GM23338 (cell line): ENCODE measurements around the gene RBPJL.

Experiments used
- CTCF ChIP-seq, 2 experiments: fragments of 200-600 bp in 1 of 2; sonication (generic) in 1 of 2; conservative IDR thresholded peaks; 2 replicates each; pipeline versions ENCODE4 v1.5.1 to v1.6.1; 2016 to 2017; ENCODE audit warnings: antibody characterized with exemption in 2 of 2, low read depth in 2 of 2, mild to moderate bottlenecking in 2 of 2, moderate library complexity in 1 of 2
- EZH2phosphoT487 ChIP-seq: fragments of 200-600 bp; sonication (generic); IDR thresholded peaks from one replicate; pipeline ENCODE4 v1.8.1; 2018; ENCODE audit warnings: antibody characterized with exemption; ENCODE audit not compliant: unreplicated experiment
- TF ChIP-seq, protein P1 (sequence below): IDR thresholded peaks from one replicate; pipeline ENCODE4 v1.6.1; 2018; ENCODE audit warnings: antibody characterized with exemption; ENCODE audit not compliant: unreplicated experiment

- no peak for TF ChIP-seq CTCF (conservative IDR thresholded peaks at IDR 0.05; ENCODE audit: low read depth in 2 of 2)
- no peak for TF ChIP-seq EZH2phosphoT487
- TF ChIP-seq, protein P1, sequence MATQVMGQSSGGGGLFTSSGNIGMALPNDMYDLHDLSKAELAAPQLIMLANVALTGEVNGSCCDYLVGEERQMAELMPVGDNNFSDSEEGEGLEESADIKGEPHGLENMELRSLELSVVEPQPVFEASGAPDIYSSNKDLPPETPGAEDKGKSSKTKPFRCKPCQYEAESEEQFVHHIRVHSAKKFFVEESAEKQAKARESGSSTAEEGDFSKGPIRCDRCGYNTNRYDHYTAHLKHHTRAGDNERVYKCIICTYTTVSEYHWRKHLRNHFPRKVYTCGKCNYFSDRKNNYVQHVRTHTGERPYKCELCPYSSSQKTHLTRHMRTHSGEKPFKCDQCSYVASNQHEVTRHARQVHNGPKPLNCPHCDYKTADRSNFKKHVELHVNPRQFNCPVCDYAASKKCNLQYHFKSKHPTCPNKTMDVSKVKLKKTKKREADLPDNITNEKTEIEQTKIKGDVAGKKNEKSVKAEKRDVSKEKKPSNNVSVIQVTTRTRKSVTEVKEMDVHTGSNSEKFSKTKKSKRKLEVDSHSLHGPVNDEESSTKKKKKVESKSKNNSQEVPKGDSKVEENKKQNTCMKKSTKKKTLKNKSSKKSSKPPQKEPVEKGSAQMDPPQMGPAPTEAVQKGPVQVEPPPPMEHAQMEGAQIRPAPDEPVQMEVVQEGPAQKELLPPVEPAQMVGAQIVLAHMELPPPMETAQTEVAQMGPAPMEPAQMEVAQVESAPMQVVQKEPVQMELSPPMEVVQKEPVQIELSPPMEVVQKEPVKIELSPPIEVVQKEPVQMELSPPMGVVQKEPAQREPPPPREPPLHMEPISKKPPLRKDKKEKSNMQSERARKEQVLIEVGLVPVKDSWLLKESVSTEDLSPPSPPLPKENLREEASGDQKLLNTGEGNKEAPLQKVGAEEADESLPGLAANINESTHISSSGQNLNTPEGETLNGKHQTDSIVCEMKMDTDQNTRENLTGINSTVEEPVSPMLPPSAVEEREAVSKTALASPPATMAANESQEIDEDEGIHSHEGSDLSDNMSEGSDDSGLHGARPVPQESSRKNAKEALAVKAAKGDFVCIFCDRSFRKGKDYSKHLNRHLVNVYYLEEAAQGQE = no peak
Measured at GRCh38 chr20:45336530-45337366, 30.1 kb downstream of the RBPJL start.
